Immature natural killer cell (primary cell): ENCODE results near the gene MND1. TPM values are rescaled to one million over a fixed set of nuclear protein-coding genes. Genes with fewer than 3 reads are reported as not detected.
A peak's percentile ranks its signal among the peaks of the same experiment; 100 is the strongest.

Source experiments
- DNase-seq, 3 donors: peaks; one replicate each; pipeline ENCODE4 v3.0.0; 2022; ENCODE audit warnings: mixed read lengths in 1 of 3
- H3K27ac Mint-ChIP-seq, 6 donors: one replicate each; pipeline ENCODE4 v1.8.0; 2020; ENCODE audit warnings: mixed read lengths in 6 of 6, mild to moderate bottlenecking in 5 of 6, inconsistent platforms in 4 of 6, moderate library complexity in 3 of 6
- H3K27me3 Mint-ChIP-seq, 3 donors: one replicate each; pipeline ENCODE4 v1.8.0; 2020 to 2021; ENCODE audit warnings: low read depth in 3 of 3, mild to moderate bottlenecking in 3 of 3, mixed read lengths in 3 of 3, moderate library complexity in 3 of 3, inconsistent platforms in 1 of 3
- H3K36me3 Mint-ChIP-seq, 3 donors: one replicate each; pipeline ENCODE4 v1.8.0; 2020; ENCODE audit warnings: mixed read lengths in 3 of 3, inconsistent platforms in 2 of 3, mild to moderate bottlenecking in 2 of 3
- H3K4me1 Mint-ChIP-seq, 2 donors: one replicate each; pipeline ENCODE4 v1.8.0; 2020; ENCODE audit warnings: inconsistent platforms in 2 of 2, mild to moderate bottlenecking in 2 of 2, mixed read lengths in 2 of 2, moderate library complexity in 1 of 2
- H3K4me3 Mint-ChIP-seq, 5 donors: one replicate each; pipeline ENCODE4 v1.8.0; 2020; ENCODE audit warnings: mild to moderate bottlenecking in 5 of 5, mixed read lengths in 5 of 5, inconsistent platforms in 3 of 5, moderate library complexity in 3 of 5
- H3K9me3 Mint-ChIP-seq, 6 donors: one replicate each; pipeline ENCODE4 v1.8.0; 2020; ENCODE audit warnings: mild to moderate bottlenecking in 6 of 6, mixed read lengths in 6 of 6, inconsistent platforms in 4 of 6, moderate library complexity in 3 of 6
- polyA plus RNA-seq, 3 donors: library from polyadenylated mRNA; unstranded; fragments of 300-500 nt; fragmentation: Illumina TruSeq; gene quantifications; one replicate each; pipeline ENCODE4 v1.2.3, GENCODE V29; 2021

Gene MND1
- polyA plus RNA-seq: under 1 TPM in 2 of 3 donors, not detected in 1; 0.67 to 0.82 TPM

DNA sequence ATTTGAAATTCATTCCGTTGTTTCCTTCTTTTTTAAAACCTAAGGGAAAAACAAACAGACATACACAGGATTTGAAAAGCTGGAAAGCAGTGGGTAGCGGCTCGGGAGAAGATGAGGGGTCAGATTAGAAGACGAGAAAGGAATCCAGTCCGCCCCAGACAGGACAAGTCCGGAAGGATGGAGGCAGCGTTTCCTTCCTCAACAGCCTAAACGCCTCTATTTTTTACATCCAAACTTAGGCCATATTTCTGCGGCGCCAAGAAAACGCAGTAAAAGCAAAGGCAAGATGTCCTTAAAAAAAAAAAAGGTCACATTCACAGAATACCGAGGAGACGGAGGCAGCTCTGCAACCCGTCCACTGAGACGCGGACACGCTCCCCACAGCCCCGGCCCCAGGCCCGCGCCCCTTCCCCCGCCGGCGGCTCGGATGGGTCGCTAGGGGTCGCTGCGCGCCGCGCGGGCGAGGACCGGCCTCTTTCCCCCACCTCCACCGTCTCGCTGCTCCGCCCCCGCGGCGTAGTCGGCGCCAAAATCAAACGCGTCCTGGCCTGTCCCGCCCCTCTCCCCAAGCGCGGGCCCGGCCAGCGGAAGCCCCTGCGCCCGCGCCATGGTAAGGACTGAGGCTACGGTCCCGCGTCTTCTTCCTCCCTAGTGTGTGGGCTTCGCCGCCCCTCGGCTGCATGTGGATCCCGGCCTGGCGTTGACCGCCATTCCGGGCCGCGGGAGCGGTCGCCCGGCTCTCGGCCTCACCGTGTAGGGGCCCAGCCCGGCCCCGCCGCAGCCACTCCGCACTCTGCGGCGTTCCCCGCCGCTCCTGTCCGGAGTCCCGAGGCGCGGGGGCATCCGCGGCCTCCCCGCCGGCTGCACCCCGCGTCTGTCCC lies at the start of gene MND1:
MND1 (plus strand) TSS at position 558 of the 881 bp plus-strand sequence; CDS start at position 608, 50 bp downstream.
- Mint-ChIP-seq H3K36me3 (no peaks in the 10 kb centered on the region), H3K4me1 (peaks cover 6 to 11% of the 10 kb centered on the region in 2 donors), H3K9me3 (no peaks in the 10 kb centered on the region), H3K27ac (peak within 1 kb of the TSS in 3 of 6 donors; percentile 36 to 69 (median 46)), H3K4me3 (peak within 1 kb of the TSS; percentile 86 to 95 (median 93)), H3K27me3 (peaks cover 5 to 6% (median 6%) of the 10 kb centered on the region in 3 donors)
- peak; percentile 85 to 88 (median 86) for DNase-seq

DNA sequence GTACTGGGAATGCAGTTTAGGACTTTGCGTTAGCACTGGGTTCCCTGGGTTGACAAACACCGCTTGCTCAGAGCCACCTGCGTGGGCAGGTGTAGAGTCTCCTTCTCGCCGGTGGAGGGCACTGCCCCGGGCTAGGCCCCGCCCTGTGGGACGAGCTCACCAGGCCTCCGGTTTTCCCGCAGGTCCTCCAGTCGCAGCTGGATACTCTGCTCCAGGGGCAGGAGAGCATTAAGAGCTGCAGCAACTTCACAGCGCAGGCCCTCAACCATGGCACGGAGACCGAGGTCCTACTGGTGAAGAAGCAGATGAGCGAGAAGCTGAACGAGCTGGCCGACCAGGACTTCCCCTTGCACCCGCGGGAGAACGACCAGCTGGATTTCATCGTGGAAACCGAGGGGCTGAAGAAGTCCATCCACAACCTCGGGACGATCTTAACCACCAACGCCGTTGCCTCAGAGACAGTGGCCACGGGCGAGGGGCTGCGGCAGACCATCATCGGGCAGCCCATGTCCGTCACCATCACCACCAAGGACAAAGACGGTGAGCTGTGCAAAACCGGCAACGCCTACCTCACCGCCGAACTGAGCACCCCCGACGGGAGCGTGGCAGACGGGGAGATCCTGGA lies 49.2 kb upstream of the MND1 start:
- no peaks in the 10 kb centered on the region for H3K36me3 Mint-ChIP-seq
- H3K27me3 Mint-ChIP-seq: peaks cover 0 to 4% (median 3%) of the 10 kb centered on the region in 3 donors
- H3K27ac Mint-ChIP-seq: no peak overlapping the region
- H3K9me3 Mint-ChIP-seq: no peaks in the 10 kb centered on the region
- DNase-seq: no peak
- H3K4me3 Mint-ChIP-seq: no peak overlapping the region
- no peaks in the 10 kb centered on the region for H3K4me1 Mint-ChIP-seq

DNA sequence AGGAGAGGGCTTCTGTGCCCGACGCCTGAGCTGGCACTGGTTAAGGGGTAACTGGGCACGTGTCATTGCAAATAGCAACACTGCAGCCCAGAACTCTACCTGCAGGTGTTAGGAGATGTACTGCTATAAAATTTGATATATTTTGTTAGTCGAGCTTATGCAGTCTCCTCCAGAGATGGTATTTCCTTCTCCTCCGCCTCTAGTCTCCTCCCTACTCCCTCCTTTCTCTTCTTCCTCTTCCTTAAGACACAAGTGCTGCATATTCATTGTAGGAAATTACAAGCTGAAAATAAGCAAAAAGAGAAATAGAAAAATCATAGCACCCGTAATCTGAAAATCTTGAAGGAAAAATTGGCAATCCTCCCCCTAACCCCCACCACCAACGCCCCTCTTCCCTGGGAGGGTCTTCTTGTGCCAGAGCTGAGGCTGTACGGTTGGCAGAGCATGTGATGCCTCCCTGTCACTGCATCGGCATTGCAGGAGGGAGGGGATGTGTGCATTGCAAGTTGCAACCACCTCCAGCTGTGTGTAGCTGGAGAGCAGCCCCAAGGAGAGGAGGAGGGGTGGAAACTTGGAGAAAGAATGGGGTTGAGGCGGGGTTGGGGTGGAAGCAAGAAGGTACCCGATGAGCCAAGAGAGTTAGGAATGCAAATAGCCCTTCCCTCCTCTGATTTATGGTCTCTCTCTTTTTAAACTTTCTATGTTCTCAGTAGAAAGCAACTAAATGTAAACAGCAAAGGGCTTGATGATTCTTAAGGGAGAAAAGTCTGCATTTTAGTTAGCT lies 48.3 kb upstream of the MND1 start:
- H3K36me3 Mint-ChIP-seq: no peaks in the 10 kb centered on the region
- H3K4me3 Mint-ChIP-seq: no peak overlapping the region
- no peak for DNase-seq
- H3K27me3 Mint-ChIP-seq: peaks cover 0 to 5% (median 3%) of the 10 kb centered on the region in 3 donors
- H3K4me1 Mint-ChIP-seq: no peaks in the 10 kb centered on the region
- no peaks in the 10 kb centered on the region for H3K9me3 Mint-ChIP-seq
- no peak overlapping the region for H3K27ac Mint-ChIP-seq

DNA sequence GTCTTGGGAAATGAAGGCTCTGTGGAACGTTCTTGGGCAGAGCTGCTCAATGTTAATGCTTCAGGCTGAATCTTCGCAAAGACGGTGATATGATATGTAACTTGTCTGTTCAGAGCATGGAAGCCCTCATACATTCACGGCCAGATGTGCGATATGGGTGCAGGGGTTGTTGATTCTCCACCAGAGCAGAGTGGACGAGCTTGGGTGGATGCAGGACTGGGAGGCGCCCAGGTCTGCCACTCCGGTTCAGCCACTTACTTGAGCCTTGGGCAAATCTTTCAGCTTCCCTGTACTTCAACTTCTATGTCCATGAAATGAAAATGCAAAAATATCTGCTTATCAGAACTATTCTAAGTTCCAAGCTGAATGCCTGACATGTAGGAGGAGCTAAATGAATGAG lies 47.4 kb upstream of the MND1 start:
- H3K27ac Mint-ChIP-seq: no peak overlapping the region
- no peaks in the 10 kb centered on the region for H3K9me3 Mint-ChIP-seq
- H3K4me3 Mint-ChIP-seq: no peak overlapping the region
- peaks cover 0 to 2% (median 0%) of the 10 kb centered on the region in 3 donors for H3K36me3 Mint-ChIP-seq
- no peak for DNase-seq
- H3K4me1 Mint-ChIP-seq: no peaks in the 10 kb centered on the region
- H3K27me3 Mint-ChIP-seq: peaks cover 0 to 5% (median 3%) of the 10 kb centered on the region in 3 donors

DNA sequence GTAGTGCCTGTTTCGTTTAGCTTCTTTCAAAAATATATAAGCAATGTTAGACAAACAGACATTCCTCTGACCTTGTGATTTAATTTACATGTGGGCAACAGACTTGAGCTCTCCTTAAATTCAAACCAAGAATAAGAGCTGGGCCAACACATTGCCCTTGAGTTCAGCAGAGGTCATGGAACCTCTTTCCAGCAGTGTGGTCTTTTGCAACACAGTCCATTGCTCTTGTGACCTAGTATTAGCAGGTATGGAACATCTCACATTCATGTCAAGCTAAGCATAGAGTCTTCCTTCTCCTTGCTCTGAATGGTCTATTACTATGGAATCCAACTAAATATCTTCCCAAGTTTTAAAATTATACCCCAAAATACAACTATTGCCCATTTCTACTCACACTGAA lies 33.7 kb upstream of the MND1 start:
- Mint-ChIP-seq H3K4me3 (no peak overlapping the region), H3K27me3 (peaks cover 0 to 3% (median 2%) of the 10 kb centered on the region in 3 donors), H3K27ac (no peak overlapping the region), H3K4me1 (no peaks in the 10 kb centered on the region), H3K36me3 (no peaks in the 10 kb centered on the region), H3K9me3 (no peaks in the 10 kb centered on the region)
- no peak for DNase-seq

DNA sequence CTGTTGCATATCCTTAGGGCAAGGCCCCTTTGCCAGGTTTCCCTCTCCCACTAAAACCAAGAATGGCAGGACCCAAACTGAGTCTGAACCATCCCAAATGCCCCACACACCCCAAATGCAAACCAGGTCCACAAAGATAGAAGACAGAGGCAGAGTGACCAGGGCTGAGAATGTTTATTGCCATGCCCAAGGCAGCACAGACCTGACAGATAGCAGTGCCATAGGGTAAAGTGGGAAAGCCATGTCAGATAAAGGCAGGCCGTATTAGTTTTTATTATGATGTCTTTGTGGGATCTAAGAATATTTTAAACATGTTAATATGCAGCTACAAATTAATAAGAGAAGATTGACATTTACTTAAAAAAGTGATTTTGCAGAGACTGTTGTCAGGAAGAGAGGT lies 29.6 kb upstream of the MND1 start:
- Mint-ChIP-seq H3K36me3 (no peaks in the 10 kb centered on the region), H3K4me1 (no peaks in the 10 kb centered on the region), H3K9me3 (no peaks in the 10 kb centered on the region), H3K27ac (no peak overlapping the region), H3K4me3 (no peak overlapping the region), H3K27me3 (peaks cover 0 to 2% (median 0%) of the 10 kb centered on the region in 3 donors)
- no peak for DNase-seq

GRCh38 chr4:153318696-153319320 lies 25.7 kb upstream of the MND1 start:
- no peaks in the 10 kb centered on the region for H3K9me3 Mint-ChIP-seq
- H3K4me1 Mint-ChIP-seq: no peaks in the 10 kb centered on the region
- no peak for DNase-seq
- H3K27me3 Mint-ChIP-seq: peaks cover 0 to 7% (median 0%) of the 10 kb centered on the region in 3 donors
- H3K36me3 Mint-ChIP-seq: no peaks in the 10 kb centered on the region
- H3K27ac Mint-ChIP-seq: no peak overlapping the region
- H3K4me3 Mint-ChIP-seq: no peak overlapping the region

GRCh38 chr4:153322791-153323190 lies 21.7 kb upstream of the MND1 start:
- Mint-ChIP-seq H3K27me3 (peaks cover 0 to 14% (median 2%) of the 10 kb centered on the region in 3 donors), H3K9me3 (no peaks in the 10 kb centered on the region), H3K36me3 (no peaks in the 10 kb centered on the region), H3K4me3 (no peak overlapping the region), H3K4me1 (peaks cover 0 to 2% of the 10 kb centered on the region in 2 donors), H3K27ac (no peak overlapping the region)
- DNase-seq: no peak

- peaks cover 0 to 2% of the 10 kb centered on the region in 2 donors for H3K4me1 Mint-ChIP-seq
- H3K27me3 Mint-ChIP-seq: peaks cover 0 to 15% (median 2%) of the 10 kb centered on the region in 3 donors
- H3K27ac Mint-ChIP-seq: no peak overlapping the region
- no peaks in the 10 kb centered on the region for H3K36me3 Mint-ChIP-seq
- H3K9me3 Mint-ChIP-seq: no peaks in the 10 kb centered on the region
- no peak for DNase-seq
- no peak overlapping the region for H3K4me3 Mint-ChIP-seq
These were observed 20.4 kb upstream of the MND1 start for GRCh38 chr4:153324046-153324445.

GRCh38 chr4:153325558-153325957 lies 18.9 kb upstream of the MND1 start:
- no peak overlapping the region for H3K27ac Mint-ChIP-seq
- no peaks in the 10 kb centered on the region for H3K9me3 Mint-ChIP-seq
- H3K4me1 Mint-ChIP-seq: peaks cover 0 to 2% of the 10 kb centered on the region in 2 donors
- peaks cover 0 to 13% (median 2%) of the 10 kb centered on the region in 3 donors for H3K27me3 Mint-ChIP-seq
- no peak overlapping the region for H3K4me3 Mint-ChIP-seq
- no peak for DNase-seq
- H3K36me3 Mint-ChIP-seq: peaks cover 0 to 3% (median 0%) of the 10 kb centered on the region in 3 donors

DNA sequence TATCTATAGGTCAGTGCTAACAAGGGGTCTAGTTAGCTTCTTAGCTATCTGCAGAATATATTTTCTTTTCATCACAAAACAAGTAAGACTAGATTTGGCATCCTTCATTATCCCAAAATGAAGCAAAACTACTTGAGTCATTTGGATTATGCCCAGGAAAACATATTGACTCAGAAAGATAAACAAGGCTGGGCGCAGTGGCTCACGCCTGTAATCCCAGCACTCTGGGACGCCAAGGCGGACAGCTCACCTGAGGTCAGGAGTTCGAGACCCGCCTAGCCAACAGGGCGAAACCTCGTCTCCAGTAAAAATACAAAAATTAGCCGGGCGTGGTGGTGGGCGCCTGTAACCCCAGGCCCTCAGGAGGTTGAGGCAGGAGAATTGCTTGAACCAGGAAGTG lies 18.0 kb upstream of the MND1 start:
- peaks cover 0 to 2% of the 10 kb centered on the region in 2 donors for H3K4me1 Mint-ChIP-seq
- H3K9me3 Mint-ChIP-seq: no peaks in the 10 kb centered on the region
- peaks cover 0 to 8% (median 4%) of the 10 kb centered on the region in 3 donors for H3K27me3 Mint-ChIP-seq
- H3K36me3 Mint-ChIP-seq: peaks cover 0 to 3% (median 0%) of the 10 kb centered on the region in 3 donors
- no peak for DNase-seq
- H3K4me3 Mint-ChIP-seq: no peak overlapping the region
- H3K27ac Mint-ChIP-seq: no peak overlapping the region

DNA sequence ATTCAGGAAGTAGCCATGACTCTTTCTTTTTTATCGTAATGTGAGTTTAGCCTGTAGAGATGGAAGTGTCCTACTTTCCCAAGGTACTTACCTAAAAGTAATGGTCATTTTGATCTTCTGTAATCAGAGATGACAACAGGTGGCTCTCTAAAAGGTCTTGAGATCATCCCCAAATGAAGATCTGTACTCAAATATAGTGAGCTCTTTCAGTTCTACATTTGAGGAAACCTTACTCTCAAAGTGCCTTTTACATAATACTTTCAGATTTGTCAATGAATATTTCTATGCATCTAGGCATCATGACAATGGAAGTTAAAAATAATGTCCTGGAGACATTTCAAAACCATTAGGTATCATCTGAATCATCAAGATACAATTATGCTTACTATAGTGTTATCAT lies 17.2 kb upstream of the MND1 start:
- Mint-ChIP-seq H3K4me3 (no peak overlapping the region), H3K4me1 (peaks cover 0 to 2% of the 10 kb centered on the region in 2 donors), H3K36me3 (peaks cover 0 to 3% (median 0%) of the 10 kb centered on the region in 3 donors), H3K9me3 (no peaks in the 10 kb centered on the region), H3K27ac (no peak overlapping the region), H3K27me3 (peaks cover 0 to 8% (median 4%) of the 10 kb centered on the region in 3 donors)
- no peak for DNase-seq

- no peaks in the 10 kb centered on the region for H3K4me1 Mint-ChIP-seq
- DNase-seq: no peak
- peaks cover 0 to 2% (median 2%) of the 10 kb centered on the region in 3 donors for H3K27me3 Mint-ChIP-seq
- H3K9me3 Mint-ChIP-seq: no peaks in the 10 kb centered on the region
- no peak overlapping the region for H3K4me3 Mint-ChIP-seq
- no peak overlapping the region for H3K27ac Mint-ChIP-seq
- H3K36me3 Mint-ChIP-seq: peaks cover 0 to 3% (median 0%) of the 10 kb centered on the region in 3 donors
These were observed 11.6 kb upstream of the MND1 start for GRCh38 chr4:153332936-153333335.
